HCT116 (cell line): ENCODE data around the gene USP21. TPM values are rescaled to one million over a fixed set of nuclear protein-coding genes. Genes with fewer than 3 reads are reported as not detected.

ENCODE experiments used
- ATAC-seq: fragments of 200-7000 bp; cut with Tn5 transposase; 2 replicates; pipeline ENCODE4 v1.9.1; 2020; ENCODE audit warnings: mild to moderate bottlenecking, moderate library complexity
- BruUV-seq: library from RNA; stranded (reverse); fragments of 400-500 nt; replicated peaks from 2 replicates; lab custom pipeline; 2021; lab: Mats Ljungman, UMichigan
- CTCF ChIA-PET: fragments of 300-600 bp; sonication (Branson Sonifier 250); formaldehyde crosslinking; loops from one replicate; lab custom pipeline; 2021; ENCODE audit warnings: antibody characterized with exemption; lab: Charles Lee
- POLR2A ChIA-PET: fragments of 300-600, 350-600 bp; sonication (Branson Sonifier 250); formaldehyde crosslinking; loops from one replicate; lab custom pipeline; 2021; ENCODE audit warnings: antibody characterized with exemption; lab: Charles Lee
- RAD21 ChIA-PET, 2 experiments: fragments of 300-600 bp; sonication (Branson Sonifier 250); formaldehyde crosslinking; loops; one replicate each; lab custom pipeline; 2023; ENCODE audit warnings: low total read pairs in 2 of 2; ENCODE audit not compliant: uncharacterized antibody in 2 of 2, unreplicated experiment in 2 of 2, low non-redundant PET in 1 of 2; lab: Charles Lee
- DNase-seq: peaks from one replicate; pipeline ENCODE4 v3.0.0-alpha.2; 2010; ENCODE audit warnings: low read depth, low spot score
- H2AFZ ChIP-seq: fragments of 200-600 bp; shearing (Covaris generic), sonication (generic); 2 replicates; pipeline ENCODE4 v1.6.1; 2017; ENCODE audit warnings: low read depth, mixed run types, mixed read lengths, antibody characterized with exemption, low read length; ENCODE audit not compliant: poor library complexity, severe bottlenecking
- H3K27ac ChIP-seq: 2 replicates; pipeline ENCODE4 v1.5.1; 2012; ENCODE audit warnings: low read depth, low read length
- H3K27me3 ChIP-seq: fragments of 200-600 bp; sonication (generic); 2 replicates; pipeline ENCODE4 v1.6.1; 2016; ENCODE audit warnings: mixed run types, low read length, mixed read lengths; ENCODE audit not compliant: insufficient read depth
- H3K36me3 ChIP-seq, 2 experiments: fragments of 200-500 bp in 1 of 2; fragments of 200-600 bp in 1 of 2; sonication (Bioruptor generic) in 1 of 2; sonication (generic) in 1 of 2; 2 replicates each; pipeline versions ENCODE4 v1.5.1 to v1.6.1; 2014 to 2016; ENCODE audit warnings: low read length in 2 of 2, inconsistent platforms in 1 of 2, mixed read lengths in 1 of 2, mixed run types in 1 of 2; ENCODE audit not compliant: insufficient read depth in 2 of 2, control insufficient read depth in 1 of 2
- H3K4me1 ChIP-seq, 2 experiments: fragments of 200-600 bp in 1 of 2; sonication (generic) in 1 of 2; 2 replicates each; pipeline versions ENCODE4 v1.5.1 to v1.6.1; 2012 to 2017; ENCODE audit warnings: low read length in 2 of 2, inconsistent platforms in 1 of 2, mild to moderate bottlenecking in 1 of 2, mixed read lengths in 1 of 2, mixed run types in 1 of 2, moderate library complexity in 1 of 2; ENCODE audit not compliant: insufficient read depth in 2 of 2, control insufficient read depth in 1 of 2
- H3K4me2 ChIP-seq: fragments of 200-600 bp; sonication (generic); 2 replicates; pipeline ENCODE4 v1.6.1; 2017; ENCODE audit warnings: mixed run types, low read length, mixed read lengths
- H3K4me3 ChIP-seq, 2 experiments: fragments of 200-600 bp in 1 of 2; sonication (generic) in 1 of 2; replicated peaks in 1 of 2; 2 replicates each; pipeline ENCODE4 v1.5.1; 2011 to 2016; ENCODE audit warnings: low read length in 2 of 2, control low read depth in 1 of 2, low read depth in 1 of 2, mild to moderate bottlenecking in 1 of 2, mixed read lengths in 1 of 2, mixed run types in 1 of 2
- H3K79me2 ChIP-seq: fragments of 200-600 bp; sonication (generic); 2 replicates; pipeline ENCODE4 v1.6.1; 2017; ENCODE audit warnings: mild to moderate bottlenecking, mixed run types, low read length, moderate library complexity, mixed read lengths; ENCODE audit not compliant: insufficient read depth
- H3K9ac ChIP-seq: fragments of 200-600 bp; sonication (generic); 2 replicates; pipeline ENCODE4 v1.6.1; 2016; ENCODE audit warnings: low read length, mixed read lengths
- H3K9me2 ChIP-seq: fragments of 200-600 bp; sonication (generic), shearing (Covaris generic); 2 replicates; pipeline ENCODE4 v1.6.1; 2017; ENCODE audit warnings: mixed run types, mild to moderate bottlenecking, moderate library complexity; ENCODE audit not compliant: insufficient read depth
- H3K9me3 ChIP-seq, 2 experiments: fragments of 200-500 bp in 1 of 2; fragments of 200-600 bp in 1 of 2; sonication (Bioruptor generic) in 1 of 2; sonication (generic) in 1 of 2; 2 replicates each; pipeline ENCODE4 v1.6.1; 2014 to 2017; ENCODE audit warnings: low read length in 2 of 2, mixed read lengths in 2 of 2, inconsistent platforms in 1 of 2, low read depth in 1 of 2, mild to moderate bottlenecking in 1 of 2, mixed run types in 1 of 2, moderate library complexity in 1 of 2; ENCODE audit not compliant: control insufficient read depth in 1 of 2, insufficient read depth in 1 of 2
- H4K20me1 ChIP-seq: fragments of 200-600 bp; sonication (generic), shearing (Covaris generic); 2 replicates; pipeline ENCODE4 v1.6.1; 2017; ENCODE audit warnings: mixed run types, mild to moderate bottlenecking, moderate library complexity; ENCODE audit not compliant: insufficient read depth
- CBX3 ChIP-seq: IDR thresholded peaks from 2 replicates; pipeline ENCODE4 v1.6.1; 2012; ENCODE audit warnings: low read depth
- CEBPB ChIP-seq: IDR thresholded peaks from 2 replicates; pipeline ENCODE4 v1.6.1; 2012; ENCODE audit warnings: low read depth
- EZH2 ChIP-seq: fragments of 200-600 bp; sonication (generic); IDR thresholded peaks from 2 replicates; pipeline ENCODE4 v1.6.1; 2017; ENCODE audit warnings: antibody characterized with exemption, mixed run types
- FOSL1 ChIP-seq: IDR thresholded peaks from 2 replicates; pipeline ENCODE4 v1.6.1; 2012; ENCODE audit warnings: low read depth
- JUND ChIP-seq: IDR thresholded peaks from 2 replicates; pipeline ENCODE4 v1.6.1; 2012
- SIN3A ChIP-seq: IDR thresholded peaks from 2 replicates; pipeline ENCODE4 v1.6.1; 2012; ENCODE audit warnings: low read depth
- TCF7L2 ChIP-seq: IDR thresholded peaks from 2 replicates; pipeline ENCODE4 v1.7.0; 2011; ENCODE audit warnings: borderline replicate concordance, inconsistent platforms; ENCODE audit not compliant: insufficient read depth, insufficient read length; ENCODE audit errors: extremely low read depth
- YY1 ChIP-seq: IDR thresholded peaks from 2 replicates; pipeline ENCODE4 v1.6.1; 2011; ENCODE audit warnings: low read length, low read depth, moderate library complexity, mild to moderate bottlenecking; ENCODE audit not compliant: insufficient replicate concordance; ENCODE audit errors: extremely low read depth
- ZFX ChIP-seq: fragments of 450-650 bp; IDR thresholded peaks from 2 replicates; pipeline ENCODE4 v1.6.1; 2017
- intact Hi-C: fragments of 100-400 bp; cut with micrococcal nuclease; formaldehyde crosslinking; loops from 2 replicates; pipeline ENCODE4 v1.10.0; 2022
- total RNA-seq: library from RNA; stranded (reverse); gene quantifications from one replicate; pipeline ENCODE4 v1.2.1, GENCODE V29; 2021; ENCODE audit not compliant: unreplicated experiment
- TF ChIP-seq, protein P1 (sequence below): IDR thresholded peaks from 2 replicates; pipeline ENCODE4 v1.6.1; 2012
- TF ChIP-seq, protein P2 (sequence below), 3 experiments: fragments of 200-600 bp in 1 of 3; sonication (generic) in 1 of 3; IDR thresholded peaks in 2 of 3; conservative IDR thresholded peaks in 1 of 3; 2 replicates each; pipeline ENCODE4 v1.5.1; 2012 to 2017; ENCODE audit warnings: low read depth in 2 of 3, low read length in 2 of 3, antibody characterized with exemption in 1 of 3, borderline replicate concordance in 1 of 3, control low read depth in 1 of 3, mild to moderate bottlenecking in 1 of 3, mixed read lengths in 1 of 3, mixed run types in 1 of 3, moderate library complexity in 1 of 3; ENCODE audit not compliant: insufficient read depth in 1 of 3
- TF ChIP-seq, protein P3 (sequence below): IDR thresholded peaks from 2 replicates; pipeline ENCODE4 v1.6.1; 2011; ENCODE audit warnings: mild to moderate bottlenecking, low read length, moderate library complexity; ENCODE audit not compliant: insufficient replicate concordance; ENCODE audit errors: extremely low read depth

The USP21 gene
- total RNA-seq, 1 experiment from 2014 or later: 22.1 TPM

DNA sequence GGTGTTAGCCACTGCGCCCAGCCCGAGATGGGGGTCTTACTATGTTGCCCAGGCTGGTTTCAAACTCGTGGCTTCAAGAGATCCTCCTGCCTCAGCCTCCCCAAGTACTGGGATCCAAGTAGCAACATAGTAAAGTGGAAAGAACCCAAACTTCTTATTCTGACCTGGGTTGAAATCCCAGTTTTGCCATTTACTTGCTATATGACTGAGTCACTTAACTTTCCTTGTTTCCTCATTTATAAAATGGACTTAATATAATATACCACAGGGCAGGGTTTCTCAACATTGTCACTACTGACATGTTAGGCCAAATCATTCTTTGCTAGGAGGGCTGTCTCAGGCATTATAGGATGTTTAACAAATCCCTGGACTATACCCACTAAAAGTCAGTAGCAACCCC is 48.2 kb upstream of the USP21 start:
- Histone ChIP-seq H3K27me3 (no peaks in the 10 kb centered on the region), H3K9ac (no peak overlapping the region)
- TF ChIP-seq YY1 (no peak), CEBPB (no peak), SIN3A (no peak), JUND (no peak), TCF7L2 (no peak), FOSL1 (no peak), CBX3 (no peak), EZH2 (no peak), ZFX (no peak)
- TF ChIP-seq, protein P1, sequence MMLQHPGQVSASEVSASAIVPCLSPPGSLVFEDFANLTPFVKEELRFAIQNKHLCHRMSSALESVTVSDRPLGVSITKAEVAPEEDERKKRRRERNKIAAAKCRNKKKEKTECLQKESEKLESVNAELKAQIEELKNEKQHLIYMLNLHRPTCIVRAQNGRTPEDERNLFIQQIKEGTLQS: no peak
- TF ChIP-seq, protein P2, sequence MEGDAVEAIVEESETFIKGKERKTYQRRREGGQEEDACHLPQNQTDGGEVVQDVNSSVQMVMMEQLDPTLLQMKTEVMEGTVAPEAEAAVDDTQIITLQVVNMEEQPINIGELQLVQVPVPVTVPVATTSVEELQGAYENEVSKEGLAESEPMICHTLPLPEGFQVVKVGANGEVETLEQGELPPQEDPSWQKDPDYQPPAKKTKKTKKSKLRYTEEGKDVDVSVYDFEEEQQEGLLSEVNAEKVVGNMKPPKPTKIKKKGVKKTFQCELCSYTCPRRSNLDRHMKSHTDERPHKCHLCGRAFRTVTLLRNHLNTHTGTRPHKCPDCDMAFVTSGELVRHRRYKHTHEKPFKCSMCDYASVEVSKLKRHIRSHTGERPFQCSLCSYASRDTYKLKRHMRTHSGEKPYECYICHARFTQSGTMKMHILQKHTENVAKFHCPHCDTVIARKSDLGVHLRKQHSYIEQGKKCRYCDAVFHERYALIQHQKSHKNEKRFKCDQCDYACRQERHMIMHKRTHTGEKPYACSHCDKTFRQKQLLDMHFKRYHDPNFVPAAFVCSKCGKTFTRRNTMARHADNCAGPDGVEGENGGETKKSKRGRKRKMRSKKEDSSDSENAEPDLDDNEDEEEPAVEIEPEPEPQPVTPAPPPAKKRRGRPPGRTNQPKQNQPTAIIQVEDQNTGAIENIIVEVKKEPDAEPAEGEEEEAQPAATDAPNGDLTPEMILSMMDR (IDR thresholded peaks at IDR 0.05 in 2 of 3, conservative IDR thresholded peaks at IDR 0.05 in 1 of 3; ENCODE audit: borderline replicate concordance in 1 of 3, insufficient read depth in 1 of 3, low read depth in 2 of 3, low read length in 2 of 3): no peak
- TF ChIP-seq, protein P3, sequence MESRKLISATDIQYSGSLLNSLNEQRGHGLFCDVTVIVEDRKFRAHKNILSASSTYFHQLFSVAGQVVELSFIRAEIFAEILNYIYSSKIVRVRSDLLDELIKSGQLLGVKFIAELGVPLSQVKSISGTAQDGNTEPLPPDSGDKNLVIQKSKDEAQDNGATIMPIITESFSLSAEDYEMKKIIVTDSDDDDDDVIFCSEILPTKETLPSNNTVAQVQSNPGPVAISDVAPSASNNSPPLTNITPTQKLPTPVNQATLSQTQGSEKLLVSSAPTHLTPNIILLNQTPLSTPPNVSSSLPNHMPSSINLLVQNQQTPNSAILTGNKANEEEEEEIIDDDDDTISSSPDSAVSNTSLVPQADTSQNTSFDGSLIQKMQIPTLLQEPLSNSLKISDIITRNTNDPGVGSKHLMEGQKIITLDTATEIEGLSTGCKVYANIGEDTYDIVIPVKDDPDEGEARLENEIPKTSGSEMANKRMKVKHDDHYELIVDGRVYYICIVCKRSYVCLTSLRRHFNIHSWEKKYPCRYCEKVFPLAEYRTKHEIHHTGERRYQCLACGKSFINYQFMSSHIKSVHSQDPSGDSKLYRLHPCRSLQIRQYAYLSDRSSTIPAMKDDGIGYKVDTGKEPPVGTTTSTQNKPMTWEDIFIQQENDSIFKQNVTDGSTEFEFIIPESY: no peak
- TF ChIP-seq, all 23 proteins: peak for 0
- Histone ChIP-seq H3K4me2 (no peak overlapping the region), H3K4me1 (peaks cover 18 to 31% of the 10 kb centered on the region in 2 experiments), H3K9me2 (no peaks in the 10 kb centered on the region), H3K27ac (no peak overlapping the region), H3K79me2 (peaks cover 99% of the 10 kb centered on the region), H3K9me3 (no peaks in the 10 kb centered on the region), H2AFZ (no peak overlapping the region), H3K4me3 (no peak overlapping the region), H3K36me3 (peaks cover 2 to 25% of the 10 kb centered on the region in 2 experiments; a peak in 1 of 4 replicates), H4K20me1 (peaks cover 20% of the 10 kb centered on the region; the same call in 1 of the 2 replicates)
- BruUV-seq: no TSS peak
- POLR2A ChIA-PET: no interaction called here
- no peak for ATAC-seq
- intact Hi-C loops: no loop called here
- RAD21 ChIA-PET: no interaction called here
- no peak for DNase-seq
- CTCF ChIA-PET: no interaction called here
